H1 (cell line): ENCODE results near the gene RELL2. TPM values are rescaled to one million over a fixed set of nuclear protein-coding genes. Genes with fewer than 3 reads are reported as not detected.

Experiments used
- CTCF ChIA-PET: fragments of 300-600 bp; sonication (Branson Sonifier 250); formaldehyde crosslinking; loops from one replicate; lab custom pipeline; 2021; ENCODE audit not compliant: partially characterized antibody; lab: Charles Lee
- POLR2A ChIA-PET: fragments of 300-600 bp; sonication (Branson Sonifier 250); formaldehyde crosslinking; loops from one replicate; lab custom pipeline; 2021; ENCODE audit warnings: inconsistent platforms; ENCODE audit not compliant: partially characterized antibody; lab: Charles Lee
- DNase-seq, 2 experiments: peaks; one replicate each; pipeline versions ENCODE4 v3.0.0 to v3.0.0-alpha.2; 2010 to 2022; ENCODE audit warnings: low spot score in 2 of 2, low read depth in 1 of 2, mixed read lengths in 1 of 2
- FAIRE-seq: peaks from 2 replicates; lab custom pipeline; 2011; peaks lifted over from hg19 to GRCh38; lab: Jason Lieb, UNC
- H2AFZ ChIP-seq: 2 replicates; pipeline ENCODE4 v1.8.1; 2012; ENCODE audit warnings: low read length, inconsistent platforms
- H2AK5ac ChIP-seq: 2 replicates; pipeline ENCODE4 v1.6.1; 2013; ENCODE audit warnings: low read depth, low read length
- H2BK120ac ChIP-seq: replicated peaks from 2 replicates; pipeline ENCODE3; 2013; ENCODE audit warnings: low read depth, low read length, inconsistent platforms
- H2BK12ac ChIP-seq: 2 replicates; pipeline ENCODE4 v1.6.1; 2013; ENCODE audit warnings: low read depth, low read length
- H2BK15ac ChIP-seq: 2 replicates; pipeline ENCODE4 v1.6.1; 2013; ENCODE audit warnings: low read length
- H2BK20ac ChIP-seq: 2 replicates; pipeline ENCODE4 v1.6.1; 2013; ENCODE audit warnings: low read length
- H2BK5ac ChIP-seq: 2 replicates; pipeline ENCODE4 v1.6.1; 2013; ENCODE audit warnings: low read depth, low read length
- H3K14ac ChIP-seq: 2 replicates; pipeline ENCODE4 v1.6.1; 2013; ENCODE audit warnings: inconsistent platforms; ENCODE audit not compliant: insufficient read length
- H3K18ac ChIP-seq: 2 replicates; pipeline ENCODE4 v1.6.1; 2013; ENCODE audit warnings: low read length; ENCODE audit errors: extremely low read depth
- H3K23ac ChIP-seq: 2 replicates; pipeline ENCODE4 v1.6.1; 2013; ENCODE audit warnings: inconsistent platforms; ENCODE audit not compliant: insufficient read length
- H3K23me2 ChIP-seq: 2 replicates; pipeline ENCODE4 v1.6.1; 2013; ENCODE audit warnings: low read depth, low read length
- H3K27ac ChIP-seq: 2 replicates; pipeline ENCODE4 v1.6.1; 2011; ENCODE audit warnings: low read depth, low read length, inconsistent platforms
- H3K27me3 ChIP-seq, 4 experiments: replicated peaks in 1 of 4; 1 replicate in 1 of 4; 2 replicates in 3 of 4; pipeline versions ENCODE4 v1.6.1 to v1.8.1; 2011 to 2013; ENCODE audit warnings: low read length in 3 of 4, mild to moderate bottlenecking in 3 of 4, inconsistent platforms in 2 of 4, mixed read lengths in 2 of 4, moderate library complexity in 1 of 4; ENCODE audit not compliant: control insufficient read depth in 3 of 4, insufficient read depth in 3 of 4; ENCODE audit errors: extremely low read depth in 1 of 4
- H3K36me3 ChIP-seq, 4 experiments: 2 replicates each; pipeline versions ENCODE4 v1.6.1 to v1.8.1; 2011 to 2013; ENCODE audit warnings: mild to moderate bottlenecking in 4 of 4, low read length in 3 of 4, moderate library complexity in 2 of 4, control low read depth in 1 of 4, inconsistent platforms in 1 of 4; ENCODE audit not compliant: insufficient read depth in 4 of 4, control insufficient read depth in 2 of 4
- H3K4ac ChIP-seq: replicated peaks from 2 replicates; pipeline ENCODE3; 2013; ENCODE audit warnings: low read length, low read depth, mixed read lengths, inconsistent platforms; ENCODE audit not compliant: insufficient read length
- H3K4me1 ChIP-seq, 4 experiments: replicated peaks in 1 of 4; 1 replicate in 1 of 4; 2 replicates in 3 of 4; pipeline versions ENCODE4 v1.6.1 to v1.8.1; 2011 to 2013; ENCODE audit warnings: low read length in 3 of 4, inconsistent platforms in 2 of 4, mixed read lengths in 1 of 4; ENCODE audit not compliant: insufficient read depth in 4 of 4, control insufficient read depth in 3 of 4
- H3K4me2 ChIP-seq, 2 experiments: 2 replicates each; pipeline versions ENCODE4 v1.6.1 to v1.8.1; 2011 to 2013; ENCODE audit warnings: low read depth in 2 of 2, low read length in 2 of 2, control low read depth in 1 of 2, inconsistent platforms in 1 of 2, mild to moderate bottlenecking in 1 of 2; ENCODE audit not compliant: insufficient read depth in 1 of 2
- H3K4me3 ChIP-seq, 4 experiments: fragments of 200-600, 300-600 bp in 1 of 4; sonication (generic), shearing (Covaris generic), sonication (Bioruptor Twin) in 1 of 4; 2 replicates each; pipeline versions ENCODE4 v1.5.1 to v1.8.1; 2011 to 2016; ENCODE audit warnings: low read length in 4 of 4, low read depth in 3 of 4, control low read depth in 2 of 4, inconsistent platforms in 2 of 4, mild to moderate bottlenecking in 2 of 4, mixed read lengths in 1 of 4, moderate library complexity in 1 of 4; ENCODE audit not compliant: insufficient read depth in 2 of 4; ENCODE audit errors: extremely low read depth in 1 of 4
- H3K56ac ChIP-seq: replicated peaks from 2 replicates; pipeline ENCODE3; 2013; ENCODE audit warnings: low read depth, mild to moderate bottlenecking, mixed read lengths, low read length, inconsistent platforms; ENCODE audit not compliant: insufficient read length
- H3K79me1 ChIP-seq: 2 replicates; pipeline ENCODE4 v1.6.1; 2013; ENCODE audit warnings: low read depth, low read length, control low read depth
- H3K79me2 ChIP-seq, 2 experiments: 2 replicates each; pipeline versions ENCODE4 v1.6.1 to v1.8.1; 2012 to 2013; ENCODE audit warnings: low read length in 2 of 2, mild to moderate bottlenecking in 2 of 2, inconsistent platforms in 1 of 2; ENCODE audit not compliant: insufficient read depth in 2 of 2, control insufficient read depth in 1 of 2
- H3K9ac ChIP-seq, 4 experiments: replicated peaks in 1 of 4; 1 replicate in 1 of 4; 2 replicates in 3 of 4; pipeline versions ENCODE4 v1.6.1 to v1.8.1; 2011 to 2013; ENCODE audit warnings: low read depth in 3 of 4, low read length in 3 of 4, control low read depth in 2 of 4, mild to moderate bottlenecking in 2 of 4, moderate library complexity in 2 of 4, inconsistent platforms in 1 of 4; ENCODE audit errors: extremely low read depth in 1 of 4
- H3K9me3 ChIP-seq, 2 experiments: 2 replicates each; pipeline versions ENCODE4 v1.6.1 to v1.8.1; 2012 to 2013; ENCODE audit warnings: mild to moderate bottlenecking in 2 of 2, moderate library complexity in 2 of 2, control low read depth in 1 of 2, inconsistent platforms in 1 of 2, low read depth in 1 of 2, low read length in 1 of 2, mixed read lengths in 1 of 2; ENCODE audit not compliant: insufficient read depth in 2 of 2
- H4K20me1 ChIP-seq, 2 experiments: replicated peaks in 1 of 2; 2 replicates each; pipeline versions ENCODE3 to v1.8.1; 2011 to 2013; ENCODE audit warnings: inconsistent platforms in 2 of 2, low read length in 2 of 2, mild to moderate bottlenecking in 1 of 2; ENCODE audit not compliant: insufficient read depth in 2 of 2, control insufficient read depth in 1 of 2
- H4K5ac ChIP-seq: 2 replicates; pipeline ENCODE4 v1.6.1; 2013; ENCODE audit warnings: low read length, low read depth, mixed read lengths, inconsistent platforms; ENCODE audit not compliant: insufficient read length
- H4K8ac ChIP-seq: 2 replicates; pipeline ENCODE4 v1.8.0; 2013; ENCODE audit warnings: mild to moderate bottlenecking, moderate library complexity, low read length, inconsistent platforms; ENCODE audit not compliant: insufficient read depth; ENCODE audit errors: extremely low read depth
- H4K91ac ChIP-seq: replicated peaks from 2 replicates; pipeline ENCODE3; 2013; ENCODE audit warnings: low read length, mixed read lengths, inconsistent platforms; ENCODE audit not compliant: insufficient read length
- BACH1 ChIP-seq: IDR thresholded peaks from 2 replicates; pipeline ENCODE4 v1.6.1; 2012; ENCODE audit warnings: low read length, improper control_type of control experiment
- CHD2 ChIP-seq: IDR thresholded peaks from 2 replicates; pipeline ENCODE4 v1.6.1; 2012; ENCODE audit warnings: low read length, improper control_type of control experiment
- CREB1 ChIP-seq: IDR thresholded peaks from 2 replicates; pipeline ENCODE4 v1.6.1; 2012; ENCODE audit warnings: inconsistent platforms
- EGR1 ChIP-seq: IDR thresholded peaks from 2 replicates; pipeline ENCODE4 v1.6.1; 2011; ENCODE audit warnings: low read depth, low read length, borderline replicate concordance
- EP300 ChIP-seq, 2 experiments: IDR thresholded peaks; 1 replicate in 1 of 2; 2 replicates in 1 of 2; pipeline ENCODE4 v1.6.1; 2011 to 2012; ENCODE audit warnings: low read depth in 2 of 2, low read length in 2 of 2, mild to moderate bottlenecking in 2 of 2, borderline replicate concordance in 1 of 2, inconsistent platforms in 1 of 2, moderate library complexity in 1 of 2
- GTF2F1 ChIP-seq: IDR thresholded peaks from 2 replicates; pipeline ENCODE4 v1.6.1; 2012; ENCODE audit warnings: low read depth, low read length, improper control_type of control experiment, borderline replicate concordance
- MAFK ChIP-seq: IDR thresholded peaks from 2 replicates; pipeline ENCODE4 v1.6.1; 2012; ENCODE audit warnings: low read depth, mild to moderate bottlenecking, improper control_type of control experiment, low read length
- NRF1 ChIP-seq: IDR thresholded peaks from 2 replicates; pipeline ENCODE4 v1.6.1; 2011; ENCODE audit warnings: mild to moderate bottlenecking, low read depth, low read length, improper control_type of control experiment
- PHF8 ChIP-seq: fragments of 200-600 bp; sonication (generic); conservative IDR thresholded peaks from 2 replicates; pipeline ENCODE4 v1.7.1; 2012; ENCODE audit warnings: low read depth, mild to moderate bottlenecking, inconsistent platforms, low read length, moderate library complexity
- WGBS, 2 experiments: shearing (Covaris generic) in 1 of 2; methylation state at CpG; one replicate each; pipeline versions ENCODE4 v1.1.6 to v1.1.7; 2013 to 2015; ENCODE audit warnings: low lambda C conversion rate in 2 of 2, mixed read lengths in 2 of 2, inconsistent platforms in 1 of 2, low coverage in 1 of 2, missing lambda C conversion rate in 1 of 2; ENCODE audit not compliant: insufficient replicate concordance in 2 of 2, insufficient coverage in 1 of 2, insufficient read length in 1 of 2; ENCODE audit errors: extremely low coverage in 1 of 2, missing lambda C conversion rate in 1 of 2; 5-methylcytosine and 5-hydroxymethylcytosine counted together
- polyA plus RNA-seq, 7 experiments: library from polyadenylated mRNA; depleted of rRNA in 3 of 7; stranded (reverse) in 5 of 7; unstranded in 2 of 7; fragments of >200 nt in 5 of 7; fragments of 200-250 nt in 2 of 7; gene quantifications; 1 replicate in 5 of 7; 2 replicates in 1 of 7; 4 replicates in 1 of 7; pipeline versions ENCODE4 v1.2.1 to v1.2.3, GENCODE V29; 2011 to 2013; ENCODE audit warnings: missing spikeins in 2 of 7, mixed read lengths in 2 of 7
- total RNA-seq: library from RNA; stranded (reverse); fragmentation: NEBNext Ultra II Directional; extraction: Animal tissue kit (Norgen Biotek cat#: 25700); gene quantifications from 2 replicates; pipeline ENCODE4 v1.2.1, GENCODE V29; 2021
- TF ChIP-seq, protein P1 (sequence below): IDR thresholded peaks from 2 replicates; pipeline ENCODE4 v1.6.1; 2012; ENCODE audit warnings: inconsistent platforms

Gene RELL2
- total and polyA plus RNA-seq, 2 of the 8 experiments (the other 6 are each of a cell fraction or from before 2014, with no cell fraction given): 18.6 to 23.7 TPM

- POLR2A ChIA-PET: interaction anchor here (0.6 to 7.3 kb wide), 17 partner anchors 9 to 227 kb away, joined by 3 to 96 read pairs (median 4); partner anchors contain the start of genes ARAP3, DIAPH1, HDAC3 and PCDH1
- peak within 1 kb of the TSS; percentile 17 for H4K91ac ChIP-seq
- no peaks in the 10 kb centered on the region; a peak in 1 of 7 replicates for H3K27me3 ChIP-seq
- H3K4me1 ChIP-seq: peaks cover 2 to 8% (median 6%) of the 10 kb centered on the region in 4 experiments; a peak in 6 of 7 replicates
- 0 out of 2 replicates have a peak within 1 kb of the TSS, but pooled peaks have one; percentile 22 for H2BK5ac ChIP-seq
- H4K5ac ChIP-seq: no peak within 1 kb of the TSS
- H3K14ac ChIP-seq: no peak within 1 kb of the TSS
- H4K20me1 ChIP-seq: peaks cover 2 to 3% of the 10 kb centered on the region in 2 experiments
- FAIRE-seq (no peak), DNase-seq (peak; percentile 66 to 95)
- H3K23ac ChIP-seq: no peak within 1 kb of the TSS
- peaks cover 3% of the 10 kb centered on the region; the same call in 1 of the 2 replicates for H3K79me1 ChIP-seq
- H2AFZ ChIP-seq: peak within 1 kb of the TSS; percentile 72; the same call in 1 of the 2 replicates
- H3K9ac ChIP-seq: peak within 1 kb of the TSS; percentile 8 to 61 (median 24); a peak in 5 of 7 replicates
- peak within 1 kb of the TSS; percentile 56; the same call in 1 of the 2 replicates for H2BK12ac ChIP-seq
- no peak within 1 kb of the TSS for H2BK120ac ChIP-seq
- CTCF ChIA-PET: interaction anchor here (0.7 to 1.8 kb wide), 14 partner anchors 8 to 361 kb away, joined by 3 to 7 read pairs (median 4); partner anchors contain the start of genes DIAPH1, GNPDA1, HDAC3 and RELL2
- no peak within 1 kb of the TSS for H2AK5ac ChIP-seq
- no peaks in the 10 kb centered on the region for H3K79me2 ChIP-seq
- H3K4me3 ChIP-seq: peak within 1 kb of the TSS; percentile 43 to 83 (median 67)
- H2BK20ac ChIP-seq: no peak within 1 kb of the TSS
- peak within 1 kb of the TSS; percentile 90 to 97 for H3K4me2 ChIP-seq
- peaks cover 0 to 16% (median 8%) of the 10 kb centered on the region in 4 experiments; a peak in 4 of 8 replicates for H3K36me3 ChIP-seq
- peak within 1 kb of the TSS; percentile 2 for H3K4ac ChIP-seq
- H3K27ac ChIP-seq: no peak within 1 kb of the TSS
- no peak within 1 kb of the TSS for H3K18ac ChIP-seq
- no peak within 1 kb of the TSS for H3K56ac ChIP-seq
- WGBS, 2 experiments: 5% methylated on average over 16 of the region's 50 CpGs; no CpG with 5 or more reads in 1 of the 2 experiments
- H3K23me2 ChIP-seq: peaks cover 3% of the 10 kb centered on the region; the same call in 1 of the 2 replicates
- H4K8ac ChIP-seq: no peak within 1 kb of the TSS
- no peak within 1 kb of the TSS for H2BK15ac ChIP-seq
- no peaks in the 10 kb centered on the region for H3K9me3 ChIP-seq
- TF ChIP-seq GTF2F1 (no peak), PHF8 (peak; percentile 61), EGR1 (peak; percentile 80; the same call in 1 of the 2 replicates), BACH1 (no peak), NRF1 (no peak), MAFK (no peak), EP300 (IDR thresholded peaks at IDR 0.05; ENCODE audit: borderline replicate concordance in 1 of 2, low read depth in 2 of 2, low read length in 2 of 2) (no peak), CHD2 (no peak), CREB1 (peak; percentile 75)
- TF ChIP-seq, protein P1, sequence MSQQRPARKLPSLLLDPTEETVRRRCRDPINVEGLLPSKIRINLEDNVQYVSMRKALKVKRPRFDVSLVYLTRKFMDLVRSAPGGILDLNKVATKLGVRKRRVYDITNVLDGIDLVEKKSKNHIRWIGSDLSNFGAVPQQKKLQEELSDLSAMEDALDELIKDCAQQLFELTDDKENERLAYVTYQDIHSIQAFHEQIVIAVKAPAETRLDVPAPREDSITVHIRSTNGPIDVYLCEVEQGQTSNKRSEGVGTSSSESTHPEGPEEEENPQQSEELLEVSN: no peak
Observed at GRCh38 chr5:141650851-141651727, 14.3 kb downstream of the RELL2 start, which contains the start of gene FCHSD1. Gene FCHSD1, minus strand, starts transcription at chr5:141651418. Its CDS starts 50 bp downstream, at chr5:141651368.
